ENCODE results near the gene PTPN1.
"Not testable (repeated sequence)": the region's sequence is repeated elsewhere in the genome, so short reads cannot be mapped to it uniquely, and the experiment has no call there.

Gene PTPN1

GRCh38 chr20:50615407-50615806, 105.2 kb downstream of the PTPN1 start:
- no peaks in the 10 kb centered on the region for H3K36me3 ChIP-seq
- no peak overlapping the region for H3K4me3 ChIP-seq
- H3K9me3 ChIP-seq = no peaks in the 10 kb centered on the region
- H3K27ac ChIP-seq = no peak overlapping the region
- TF ChIP-seq CTCF (IDR thresholded peaks at IDR 0.05) = no peak
- intact Hi-C loops (cut with DNase I; ENCODE audit: low total_unique reads) = no loop called here
- H3K4me1 ChIP-seq = peaks cover 0 to 6% (median 0%) of the 10 kb centered on the region in 4 donors
- H3K27me3 ChIP-seq = no peaks in the 10 kb centered on the region
- no peak for DNase-seq

DNA sequence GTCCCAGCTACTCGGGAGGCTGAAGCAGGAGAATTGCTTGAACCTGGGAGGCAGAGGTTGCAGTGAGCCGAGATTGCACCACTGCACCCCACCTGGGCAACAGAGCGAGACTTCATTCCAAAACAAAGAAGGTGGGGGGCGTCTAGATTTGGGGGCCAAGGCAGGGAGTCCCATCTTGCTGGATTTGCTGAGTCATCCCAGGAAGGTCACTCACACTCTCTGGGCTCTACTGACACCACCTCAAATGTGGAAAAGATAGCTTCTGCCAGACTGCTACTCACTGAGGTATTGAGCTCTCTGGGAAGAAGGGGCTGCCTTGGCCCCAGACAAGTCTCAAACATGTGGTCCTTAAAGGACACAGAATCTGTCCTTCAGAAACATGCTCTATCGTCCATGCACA, 106.8 kb downstream of the PTPN1 start:
- no peak for DNase-seq
- intact Hi-C loops (cut with DNase I; ENCODE audit: low total_unique reads) = no loop called here

DNA sequence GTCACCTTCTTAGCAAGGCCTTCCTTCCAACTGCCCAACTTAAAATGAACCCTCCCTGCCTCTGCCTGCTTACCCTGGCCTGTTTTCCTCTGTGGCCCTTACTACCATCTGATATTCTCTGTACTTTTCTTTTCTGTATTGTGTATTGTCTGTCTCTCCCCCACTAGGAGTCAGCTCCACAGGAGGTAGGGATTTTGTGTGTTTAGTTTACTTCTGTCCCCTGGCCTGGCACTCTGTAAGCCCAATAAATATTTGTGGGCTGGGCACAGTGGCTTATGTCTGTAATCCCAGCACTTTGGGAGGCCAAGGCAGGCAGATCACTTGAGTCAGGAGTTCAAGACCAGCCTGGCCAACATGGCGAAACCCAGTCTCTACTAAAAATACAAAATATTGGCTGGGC, 108.4 kb downstream of the PTPN1 start:
- DNase-seq = no peak
- intact Hi-C loops (cut with DNase I; ENCODE audit: low total_unique reads) = no loop called here
- no peak for TF ChIP-seq CTCF (IDR thresholded peaks at IDR 0.05)
- Histone ChIP-seq H3K4me1 (no peaks in the 10 kb centered on the region), H3K9me3 (peaks cover 0 to 10% (median 0%) of the 10 kb centered on the region in 3 donors), H3K36me3 (no peaks in the 10 kb centered on the region), H3K4me3 (no peak overlapping the region), H3K27ac (no peak overlapping the region), H3K27me3 (no peaks in the 10 kb centered on the region)

More for the DNA sequence above, 106.8 kb downstream of the PTPN1 start:
- H3K4me1 ChIP-seq = no peaks in the 10 kb centered on the region
- no peaks in the 10 kb centered on the region for H3K36me3 ChIP-seq
- peaks cover 0 to 10% (median 0%) of the 10 kb centered on the region in 3 donors for H3K9me3 ChIP-seq
- H3K27me3 ChIP-seq = no peaks in the 10 kb centered on the region
- no peak overlapping the region for H3K27ac ChIP-seq
- no peak overlapping the region for H3K4me3 ChIP-seq
- no peak for TF ChIP-seq CTCF (IDR thresholded peaks at IDR 0.05)

DNA sequence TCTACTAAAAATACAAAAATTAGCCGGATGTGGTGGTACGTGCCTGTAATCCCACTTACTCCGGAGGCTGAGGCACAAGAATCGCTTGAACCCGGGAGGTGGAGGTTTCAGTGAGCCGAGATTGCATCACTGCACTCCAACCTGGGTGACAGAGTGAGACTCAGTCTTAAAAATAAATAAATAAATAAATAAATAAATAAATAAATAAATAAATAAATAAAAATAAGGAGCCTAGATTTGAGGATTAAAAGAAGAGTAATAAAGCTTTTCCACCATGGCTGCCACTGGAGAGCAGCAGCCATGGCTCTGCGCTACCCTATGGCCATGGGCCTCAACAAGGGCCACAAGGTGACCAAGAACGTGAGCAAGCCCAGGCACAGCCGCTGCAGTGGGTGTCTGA, 110.3 kb downstream of the PTPN1 start:
- H3K36me3 ChIP-seq; H3K27me3 ChIP-seq; H3K27ac ChIP-seq; H3K4me3 ChIP-seq; DNase-seq; intact Hi-C loops (cut with DNase I; ENCODE audit: low total_unique reads); H3K4me1 ChIP-seq: not testable (repeated sequence)
- H3K9me3 ChIP-seq = peaks cover 0 to 10% (median 0%) of the 10 kb centered on the region in 3 donors

DNA sequence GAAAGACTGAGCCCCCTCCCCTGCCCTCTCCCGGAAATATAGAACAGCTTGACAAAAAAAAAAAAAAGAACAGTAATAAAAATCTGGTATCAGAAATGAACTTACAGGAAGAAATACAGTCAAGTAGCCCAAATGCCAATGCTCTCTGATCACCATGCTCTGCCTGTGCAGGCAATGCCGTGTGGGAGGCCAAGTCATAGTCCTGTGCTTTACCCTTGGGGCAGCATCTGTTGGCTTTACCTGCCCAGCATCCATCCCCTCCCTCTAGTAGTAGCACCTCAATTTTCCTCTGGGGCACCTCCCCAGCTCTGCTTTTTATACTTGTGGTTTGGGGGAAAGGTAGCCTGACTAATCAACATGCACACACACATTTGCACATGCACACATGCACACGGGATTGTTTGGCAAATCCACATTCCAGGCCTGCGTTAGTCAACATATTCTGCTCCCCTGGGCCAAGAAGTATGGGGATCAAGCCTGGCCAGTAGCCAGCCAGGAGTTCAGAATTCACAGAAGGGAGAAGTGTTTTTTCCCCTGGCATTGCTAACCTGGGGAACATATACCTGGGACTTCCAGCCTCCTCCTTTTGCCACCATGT, 111.0 kb downstream of the PTPN1 start:
- TF ChIP-seq CTCF (IDR thresholded peaks at IDR 0.05) = no peak
- Histone ChIP-seq H3K36me3 (no peaks in the 10 kb centered on the region), H3K4me1 (peaks cover 0 to 6% (median 4%) of the 10 kb centered on the region in 4 donors), H3K27me3 (no peaks in the 10 kb centered on the region), H3K4me3 (no peak overlapping the region), H3K9me3 (peaks cover 0 to 10% (median 0%) of the 10 kb centered on the region in 3 donors), H3K27ac (no peak overlapping the region)
- intact Hi-C loops (cut with DNase I; ENCODE audit: low total_unique reads) = no loop called here
- DNase-seq = no peak

GRCh38 chr20:50624351-50625016, 114.3 kb downstream of the PTPN1 start:
- no peak overlapping the region for H3K27ac ChIP-seq
- no peak for DNase-seq
- intact Hi-C loops (cut with DNase I; ENCODE audit: low total_unique reads) = loop anchor here (5.0 kb wide), 1 partner anchor 118 kb away; no protein-coding TSS in a partner anchor

More at GRCh38 chr20:50624351-50625016, 114.3 kb downstream of the PTPN1 start:
- Histone ChIP-seq H3K36me3 (no peaks in the 10 kb centered on the region), H3K4me3 (no peak overlapping the region), H3K9me3 (peaks cover 0 to 10% (median 0%) of the 10 kb centered on the region in 3 donors), H3K4me1 (peaks cover 0 to 7% (median 4%) of the 10 kb centered on the region in 4 donors), H3K27me3 (no peaks in the 10 kb centered on the region)
- TF ChIP-seq CTCF (IDR thresholded peaks at IDR 0.05) = no peak
